HG03139 (cell line): ENCODE results near the gene ZNF428.
"Not testable (repeated sequence)": the region's sequence is repeated elsewhere in the genome, so short reads cannot be mapped to it uniquely, and the experiment has no call there.

Experiments
- ATAC-seq: cut with Tn5 transposase; IDR thresholded peaks from one replicate; pipeline ENCODE4 v1.9.1; 2021; ENCODE audit not compliant: unreplicated experiment

The ZNF428 gene

DNA sequence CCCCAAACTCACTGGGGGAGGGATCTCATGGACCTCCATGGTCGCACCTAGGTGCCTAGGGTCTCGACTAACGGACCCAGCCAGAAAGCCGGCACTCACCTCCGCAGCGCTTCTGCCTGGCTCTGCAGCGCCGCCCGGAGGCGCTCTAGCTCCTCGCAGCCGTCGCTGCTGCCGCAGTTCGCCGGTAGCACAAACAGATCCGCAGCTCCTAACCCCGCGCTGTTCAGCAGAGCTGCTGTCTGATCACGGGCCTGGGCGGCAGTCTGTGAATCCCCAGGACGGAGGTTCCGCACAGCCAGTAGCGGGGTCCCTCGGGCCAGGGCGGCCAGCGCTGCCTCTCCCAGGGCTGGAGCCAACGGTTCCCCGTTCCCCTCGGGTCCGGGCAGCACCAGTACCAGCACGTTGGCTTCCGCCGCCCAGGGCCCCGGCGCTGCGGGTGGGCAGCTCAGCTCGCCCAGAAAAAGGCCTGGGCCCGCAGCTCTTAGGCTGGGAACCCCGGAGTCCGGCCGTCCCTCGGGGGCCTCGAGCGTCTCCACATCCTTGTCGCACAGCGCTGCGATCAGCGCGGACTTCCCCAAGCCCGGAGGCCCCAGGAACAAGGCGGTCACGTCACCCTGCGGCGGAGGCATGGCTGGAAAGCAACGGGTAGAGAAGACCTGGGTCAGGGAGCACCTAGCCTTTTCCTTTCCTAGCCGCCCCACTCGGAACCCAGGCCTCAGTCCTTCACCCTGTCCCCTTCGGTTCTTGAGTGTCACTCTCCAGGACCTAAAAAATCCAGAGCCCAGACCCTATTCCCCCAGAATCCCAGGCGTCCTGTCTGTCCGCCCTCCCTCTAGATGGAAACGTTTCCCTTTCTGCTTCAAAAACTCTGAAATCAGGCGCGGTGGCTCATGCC is 24.5 kb downstream of the ZNF428 start:
- ATAC-seq, result no peak

DNA sequence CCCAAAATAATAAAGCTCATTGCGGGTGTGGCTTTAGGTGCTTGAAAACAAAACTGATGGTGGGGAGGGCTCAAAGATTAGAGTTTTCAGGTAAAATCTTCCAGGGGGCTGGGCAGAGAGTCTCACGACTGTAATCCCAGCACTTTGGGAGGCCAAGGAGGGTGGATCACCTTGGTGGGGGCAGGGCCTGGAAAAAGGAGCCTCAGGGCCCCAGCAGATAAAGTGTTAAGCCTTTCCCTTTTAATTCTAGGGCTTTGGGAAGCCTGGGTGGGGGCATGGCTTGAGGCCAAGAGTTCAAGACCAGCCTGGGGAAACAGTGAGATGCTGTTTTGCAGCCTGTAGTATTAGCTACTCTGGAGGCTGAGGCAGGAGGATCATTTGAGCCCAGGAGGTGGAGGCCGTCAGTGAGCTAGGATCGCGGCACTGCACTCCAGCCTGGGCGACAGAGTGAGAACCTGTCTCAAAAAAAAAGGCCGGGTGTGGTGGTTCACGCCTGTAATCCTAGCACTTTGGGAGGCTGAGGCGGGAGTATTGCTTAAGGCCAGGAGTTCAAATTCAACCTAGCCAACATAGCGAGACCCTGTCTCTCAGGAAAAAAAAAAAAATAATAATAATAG is 25.2 kb downstream of the ZNF428 start:
- no peak for ATAC-seq

DNA sequence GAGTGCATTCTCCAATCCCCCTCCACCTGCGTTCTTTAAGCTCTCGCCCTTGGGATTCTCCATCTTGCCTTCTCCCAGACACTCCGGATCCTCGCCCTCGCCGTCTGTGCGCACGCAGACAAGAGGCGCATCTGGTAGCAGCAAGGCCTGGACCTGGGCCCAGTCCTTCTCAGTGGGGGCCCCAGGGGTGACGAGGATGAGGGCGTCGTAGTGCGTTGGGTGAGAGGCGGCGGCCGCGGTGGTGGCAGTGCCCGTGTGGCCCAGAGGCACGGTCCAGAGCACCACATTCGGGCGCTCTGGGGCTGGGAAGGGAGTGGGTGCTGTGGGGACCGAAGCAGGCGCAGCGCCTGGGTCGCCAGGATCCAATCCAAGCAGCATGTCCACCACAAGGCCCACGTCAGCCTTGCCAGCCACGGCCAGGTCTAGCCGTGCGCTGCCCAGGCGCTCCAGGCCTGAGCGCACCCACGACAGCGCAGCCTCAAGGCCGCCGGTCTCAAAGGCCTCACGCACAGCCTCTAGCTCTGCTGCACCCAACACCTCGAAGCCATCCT is 26.6 kb downstream of the ZNF428 start:
- ATAC-seq, result no peak

DNA sequence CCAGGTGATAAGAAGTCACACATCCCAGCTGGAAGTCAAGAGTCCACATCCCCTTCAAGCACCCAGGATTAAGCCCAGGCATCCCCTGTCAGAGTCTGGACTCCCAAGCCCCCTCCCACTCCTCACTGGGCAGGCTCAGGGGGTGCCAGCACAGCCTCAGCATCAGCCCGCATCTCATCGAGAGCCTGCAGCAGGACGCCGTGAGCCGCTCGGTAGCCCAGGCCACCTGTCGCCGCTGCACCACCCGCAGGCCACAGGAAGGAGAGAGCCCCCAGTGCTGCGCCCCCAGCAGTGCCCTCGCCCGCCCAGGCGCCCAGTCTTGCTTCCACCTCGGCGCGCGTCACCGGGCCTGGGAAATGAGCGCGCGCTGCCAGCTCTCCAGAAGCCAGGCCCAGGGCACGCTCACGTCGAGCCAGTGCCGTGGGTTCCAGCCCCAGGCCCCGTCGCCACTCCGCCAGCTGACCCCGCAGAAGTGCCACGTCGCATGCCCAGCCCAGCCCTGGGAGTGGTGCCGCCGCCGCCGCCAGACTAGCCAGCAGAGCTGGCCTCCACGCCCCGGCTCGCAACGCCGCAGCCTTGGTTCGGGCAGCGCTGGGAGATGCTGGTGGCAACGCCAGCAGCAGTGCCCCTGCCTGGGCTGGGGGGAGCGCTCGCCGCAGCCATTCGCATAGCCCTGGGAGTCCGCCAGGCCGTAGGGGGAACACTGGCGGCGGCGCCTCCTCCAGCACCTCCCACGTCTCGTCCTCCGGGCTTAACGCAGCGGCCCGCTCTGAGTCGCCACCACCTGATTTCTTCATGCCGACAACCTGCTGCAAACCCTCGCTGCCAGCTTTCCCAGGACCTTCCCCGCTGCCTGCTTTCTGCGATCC is 27.3 kb downstream of the ZNF428 start:
- no peak for ATAC-seq

DNA sequence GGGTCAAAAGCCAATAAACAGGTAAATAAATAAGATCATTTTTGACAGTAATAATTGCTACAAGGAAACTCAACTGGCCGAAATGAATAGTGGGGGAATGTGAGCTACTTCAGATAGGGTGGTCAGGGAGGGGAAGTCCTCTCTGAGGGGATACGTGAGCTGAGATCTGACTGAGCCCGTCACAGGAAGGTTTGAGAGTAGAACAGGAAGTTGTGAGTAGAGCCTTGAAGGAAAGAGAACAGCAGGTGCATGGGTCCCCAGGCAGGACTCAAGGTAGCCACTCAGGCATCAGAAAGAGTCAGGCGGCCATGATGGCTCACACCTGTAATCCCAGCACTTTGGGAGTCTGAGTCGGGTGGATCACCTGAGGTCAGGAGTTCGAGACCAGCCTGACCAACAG is 29.8 kb downstream of the ZNF428 start:
- no peak for ATAC-seq

DNA sequence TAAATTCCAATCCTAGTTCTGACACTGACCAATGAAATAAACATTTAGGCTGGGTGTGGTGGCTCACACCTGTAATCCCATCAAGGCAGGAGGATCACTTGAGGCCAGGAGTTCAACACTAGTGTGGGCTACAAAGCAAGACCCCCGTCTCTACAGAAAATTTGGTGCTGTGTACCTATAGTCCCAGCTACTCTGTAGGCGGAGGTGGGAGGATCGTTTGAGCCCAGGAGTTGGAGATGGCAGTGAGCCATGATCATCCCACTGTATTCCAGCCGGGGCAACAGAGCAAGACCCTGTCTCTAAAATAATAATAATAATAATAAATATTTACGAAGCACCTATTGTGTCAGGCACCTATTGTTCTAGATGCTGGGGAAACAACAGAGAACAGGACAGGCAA is 30.2 kb downstream of the ZNF428 start:
- no peak for ATAC-seq

DNA sequence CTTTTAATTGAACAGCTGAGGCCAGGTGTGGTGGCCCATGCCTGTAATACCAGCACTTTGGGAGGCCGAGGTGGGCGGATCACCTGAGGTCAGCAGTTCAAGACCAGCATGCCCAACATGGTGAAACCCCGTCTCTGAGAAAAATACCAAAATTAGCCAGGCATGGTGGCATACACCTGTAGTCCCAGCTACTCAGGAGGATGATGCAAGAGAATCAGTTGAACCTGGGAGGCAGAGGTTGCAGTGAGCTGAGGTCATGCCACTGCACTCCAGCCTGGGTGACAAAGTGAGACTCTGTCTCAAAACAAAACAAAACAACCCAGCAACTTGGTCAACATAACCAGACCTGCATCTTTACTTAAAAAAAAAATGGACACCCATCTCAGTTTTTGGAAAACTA is 32.4 kb downstream of the ZNF428 start:
- not testable (repeated sequence) for ATAC-seq

DNA sequence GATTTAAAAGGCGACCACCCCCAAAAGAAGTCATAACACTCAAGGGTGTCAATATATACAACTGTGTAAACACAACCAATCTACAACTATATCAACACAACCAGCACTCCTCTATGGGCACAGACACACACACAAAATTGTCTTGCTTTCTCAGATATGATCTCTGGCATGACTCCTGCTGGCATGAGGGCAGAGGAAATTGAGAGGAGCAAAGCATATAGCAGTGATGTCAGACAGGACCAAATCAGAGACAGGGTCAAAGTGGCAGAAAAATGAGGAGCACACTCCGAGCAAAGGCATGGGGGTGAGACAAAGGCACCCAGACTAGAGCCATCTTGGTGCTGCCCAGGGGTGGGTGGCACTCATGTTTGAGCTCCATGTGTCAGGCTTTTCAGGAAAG is 33.1 kb downstream of the ZNF428 start:
- no peak for ATAC-seq

DNA sequence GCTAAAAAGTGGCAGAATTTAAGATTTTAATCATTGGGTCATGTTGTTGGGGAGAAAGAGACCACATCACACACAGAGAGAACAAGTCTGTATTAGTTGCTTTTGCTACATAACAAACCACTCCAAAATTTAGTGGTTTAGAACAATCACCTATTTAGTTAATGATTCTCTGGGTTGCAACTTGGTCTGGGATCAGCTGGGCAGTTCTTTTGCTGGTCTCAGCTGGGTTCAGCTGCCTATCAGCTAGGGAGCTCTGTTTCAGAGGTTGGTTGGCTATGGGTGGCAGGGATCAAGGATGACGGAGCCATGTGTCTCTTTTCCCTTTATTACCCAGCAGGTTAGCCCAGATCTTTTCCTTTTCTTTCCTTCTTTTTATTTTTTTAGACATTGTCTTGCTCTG is 34.9 kb downstream of the ZNF428 start:
- ATAC-seq, result no peak

DNA sequence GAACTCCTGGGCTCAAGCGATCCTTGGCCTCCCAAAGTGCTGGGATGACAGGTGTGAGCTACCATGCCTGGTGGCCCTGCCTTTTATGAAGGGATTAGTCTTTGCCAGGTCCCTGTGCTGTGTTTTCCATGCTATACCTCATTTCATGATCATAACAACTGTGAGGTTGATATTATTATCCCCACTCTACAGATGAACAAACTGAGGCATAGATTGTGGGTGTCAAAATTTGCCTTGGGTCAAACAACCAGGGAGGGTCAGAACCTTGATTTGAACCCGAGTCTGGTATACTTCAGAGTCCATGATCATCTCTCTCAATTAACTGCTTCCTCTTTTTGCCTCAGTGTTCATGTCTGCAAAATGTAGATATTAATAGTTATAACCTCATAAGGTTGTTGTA is 36.9 kb downstream of the ZNF428 start:
- no peak for ATAC-seq

DNA sequence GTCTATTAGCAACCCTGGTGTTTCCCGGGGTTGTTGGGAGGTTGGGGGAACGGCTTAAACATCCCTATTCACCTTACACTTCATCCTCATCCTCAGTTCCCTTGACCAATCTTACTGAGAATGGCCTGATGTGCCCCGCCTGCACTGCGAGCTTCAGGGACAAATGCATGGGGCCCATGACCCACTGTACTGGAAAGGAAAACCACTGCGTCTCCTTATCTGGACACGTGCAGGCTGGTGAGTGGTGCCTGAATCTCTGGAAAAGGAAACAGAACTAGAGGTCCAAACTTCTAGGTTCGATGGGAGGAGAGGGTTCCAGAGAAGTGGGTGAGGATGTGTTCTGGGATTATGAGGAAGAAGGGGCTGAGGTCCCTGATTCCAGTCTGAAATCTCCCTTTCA is 38.0 kb downstream of the ZNF428 start:
- ATAC-seq, result no peak

DNA sequence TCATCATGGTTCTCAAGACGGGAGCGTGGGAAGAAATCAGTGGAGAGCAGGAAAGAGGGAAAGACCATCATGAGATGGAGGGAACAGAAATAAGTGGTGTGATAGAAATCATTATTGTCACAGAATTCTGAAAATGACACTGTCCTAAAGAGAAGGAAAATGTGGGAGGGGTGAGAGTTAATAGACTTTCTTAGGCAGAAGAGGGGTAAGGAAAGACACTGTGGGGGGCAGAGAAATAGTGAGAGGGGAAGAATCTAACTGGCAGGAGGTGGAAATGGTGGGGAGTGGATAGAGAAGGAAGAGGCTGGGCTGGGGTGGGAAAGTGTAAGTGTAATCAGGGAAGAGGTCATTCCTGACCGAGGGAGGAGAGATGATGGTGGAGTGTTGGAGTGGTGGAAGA is 40.6 kb downstream of the ZNF428 start:
- ATAC-seq, result no peak

DNA sequence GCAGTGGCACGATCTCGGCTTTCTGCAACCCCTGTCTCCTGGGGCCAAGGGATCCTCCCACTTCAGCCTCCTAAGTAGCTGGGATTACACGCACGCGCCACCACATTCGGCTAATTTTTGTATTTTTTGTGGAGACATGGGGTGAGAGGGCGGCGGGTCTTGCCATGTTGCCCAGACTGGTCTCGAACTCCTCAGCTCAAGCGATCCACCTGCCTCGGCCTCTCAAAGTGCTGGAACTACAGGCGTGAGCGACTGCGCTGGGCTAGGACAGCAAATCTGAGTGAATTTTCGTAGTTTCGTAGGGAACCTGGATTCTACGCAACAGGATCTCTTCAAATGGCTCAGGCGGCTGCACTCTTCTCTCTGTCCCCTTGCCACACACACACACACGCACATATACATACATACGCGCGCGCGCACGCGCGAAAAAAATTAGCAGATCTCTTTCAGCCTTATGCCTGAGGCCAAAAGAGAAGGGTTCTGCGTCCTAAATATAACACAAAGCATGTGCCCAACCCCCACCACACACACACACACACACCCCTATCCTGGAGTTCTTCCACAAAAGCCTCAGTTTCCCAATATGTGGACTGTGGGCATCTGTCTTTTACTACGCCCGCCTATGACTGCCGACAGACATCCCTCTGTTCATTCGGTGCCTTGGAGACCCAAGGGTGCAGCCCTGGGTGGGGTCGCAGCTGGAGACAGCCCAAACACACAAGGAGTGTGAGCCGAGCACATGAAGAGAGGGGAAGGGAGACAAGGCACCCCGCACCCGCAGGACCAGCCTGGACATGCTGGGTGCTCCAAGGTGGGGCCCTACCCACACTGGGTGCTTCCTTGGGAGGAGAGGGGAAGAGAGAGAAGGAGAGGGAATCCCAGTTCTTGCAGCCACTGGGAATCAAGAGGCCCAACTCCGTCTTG is 43.2 kb downstream of the ZNF428 start:
- no peak for ATAC-seq

DNA sequence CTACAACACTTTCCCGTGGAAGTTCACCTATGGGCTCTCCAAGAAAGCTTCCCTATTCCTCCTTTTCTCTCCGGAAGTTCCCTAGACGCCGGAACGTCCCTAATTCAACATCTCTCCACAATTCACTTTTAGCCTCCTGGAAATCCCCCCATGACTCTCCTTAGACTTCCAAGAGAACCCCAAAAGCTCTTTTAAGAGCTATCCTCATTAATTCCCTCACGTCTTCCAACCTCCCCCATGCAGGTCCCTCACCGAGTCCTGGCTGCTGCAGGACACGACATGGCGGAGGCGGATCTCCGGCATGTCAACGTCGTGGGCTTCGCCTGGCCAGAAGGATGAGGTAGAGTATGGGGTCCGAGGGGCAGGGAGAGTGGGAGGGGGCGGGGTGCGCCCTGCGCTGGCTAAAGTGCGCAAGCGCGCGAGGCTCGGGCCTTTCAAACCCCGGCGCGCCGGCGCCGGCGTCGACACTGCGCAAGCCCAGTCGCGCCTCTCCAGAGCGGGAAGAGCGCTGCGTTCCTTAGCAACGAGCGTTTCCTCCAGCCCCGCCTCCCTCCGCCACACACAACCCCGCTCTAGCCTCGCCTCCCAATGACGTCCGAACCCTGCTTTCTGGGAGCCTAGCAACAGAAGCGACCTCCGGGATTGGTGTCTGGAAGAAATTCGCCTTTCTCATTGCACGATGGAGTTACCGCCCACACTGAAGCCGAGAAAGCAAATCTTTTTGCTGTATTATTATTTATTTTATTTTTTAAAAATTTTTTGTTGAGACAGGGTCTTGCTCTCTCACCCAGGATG is 44.1 kb downstream of the ZNF428 start, which contains the start of the genes PINLYP and XRCC1:
Gene PINLYP (plus strand): TSS at position 646 of the 795 bp plus-strand sequence. CDS start 1,391 bp downstream, outside the sequence.
Gene XRCC1 (minus strand): TSS at position 372 of the 795 bp plus-strand sequence. CDS start 69 bp downstream, at position 303.
- ATAC-seq, result peak; percentile 94

DNA sequence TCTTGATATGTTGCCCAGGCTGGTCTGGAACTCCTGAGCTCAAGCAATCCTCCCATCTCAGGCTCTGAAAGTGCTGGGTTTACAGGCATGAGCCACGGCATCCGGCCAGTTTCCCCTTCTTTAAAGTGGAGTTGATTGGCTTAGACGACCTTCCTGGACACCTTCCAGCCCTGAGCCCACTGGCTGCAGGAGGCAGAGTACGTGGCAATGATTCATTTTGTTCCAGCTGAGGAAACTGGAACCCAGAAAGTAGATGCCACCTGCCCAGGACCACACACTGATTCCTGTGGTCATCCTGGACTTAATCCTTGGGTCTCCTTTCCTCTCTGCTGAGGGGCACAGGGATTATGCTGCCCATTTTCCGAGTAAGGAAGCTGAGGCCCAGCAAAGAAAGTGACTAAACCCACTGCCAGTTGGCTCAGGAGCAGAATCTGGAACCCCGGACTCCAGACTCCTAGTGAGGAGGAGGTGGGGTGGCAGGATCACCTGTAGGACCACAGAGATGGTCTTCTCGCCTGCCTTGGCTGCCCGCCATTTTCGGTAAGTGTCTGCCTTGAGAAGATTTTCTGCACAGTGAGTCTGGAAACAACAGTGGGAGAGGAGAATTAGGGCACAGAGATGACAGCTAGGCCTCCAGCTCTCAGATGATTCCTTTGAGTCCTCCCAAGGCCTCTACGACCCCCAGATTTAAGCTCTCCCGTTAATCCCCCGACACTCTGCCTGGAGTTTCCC is 44.8 kb downstream of the ZNF428 start:
- ATAC-seq, result no peak

DNA sequence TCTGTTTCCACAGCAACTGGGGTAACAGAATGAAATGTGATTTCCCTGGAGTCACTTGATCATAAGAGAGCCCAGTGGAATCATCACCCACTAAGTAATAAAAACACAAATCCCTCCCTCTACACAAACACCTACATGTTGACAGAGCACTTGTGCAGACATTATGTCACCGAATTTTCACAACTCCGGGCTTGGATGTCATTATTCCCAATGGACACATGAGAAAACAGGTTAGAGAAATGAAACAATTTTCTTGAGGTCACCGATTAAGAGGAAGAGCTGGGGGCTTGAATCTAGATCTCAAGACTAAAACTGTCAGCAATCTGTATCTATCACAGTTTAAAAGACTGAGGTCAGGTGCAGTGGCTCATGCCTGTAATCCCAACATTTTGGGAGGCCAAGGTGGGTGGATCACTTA is 47.2 kb downstream of the ZNF428 start:
- no peak for ATAC-seq

DNA sequence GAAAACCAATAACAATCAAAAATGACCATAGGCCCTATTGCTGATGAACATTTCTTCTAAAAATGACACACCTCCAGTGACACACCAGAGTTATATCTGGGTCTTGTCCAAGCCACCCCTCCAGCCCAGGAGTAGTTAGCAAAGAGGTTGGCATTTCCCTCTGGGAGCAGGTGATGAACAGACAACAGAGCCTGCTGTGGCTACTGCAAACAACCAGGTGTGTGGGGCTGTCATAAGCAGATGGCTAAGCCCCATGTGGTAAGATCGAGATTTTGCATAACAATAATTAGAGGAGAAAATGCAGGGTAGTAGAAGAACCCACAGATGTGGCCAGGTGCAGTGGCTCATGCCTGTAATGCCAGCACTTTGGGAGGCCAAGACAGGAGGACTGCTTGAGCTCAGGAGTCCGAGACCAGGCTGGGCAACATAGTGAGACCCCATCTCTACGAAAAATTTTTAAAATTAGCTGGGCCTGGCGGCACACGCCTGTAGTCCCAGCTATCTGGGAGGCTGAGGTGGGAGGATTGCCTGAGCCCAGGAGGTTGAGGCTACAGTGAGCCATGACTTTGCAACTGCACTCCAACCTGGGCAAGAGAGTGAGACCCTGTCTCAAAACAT is 49.1 kb downstream of the ZNF428 start:
- ATAC-seq, result no peak

DNA sequence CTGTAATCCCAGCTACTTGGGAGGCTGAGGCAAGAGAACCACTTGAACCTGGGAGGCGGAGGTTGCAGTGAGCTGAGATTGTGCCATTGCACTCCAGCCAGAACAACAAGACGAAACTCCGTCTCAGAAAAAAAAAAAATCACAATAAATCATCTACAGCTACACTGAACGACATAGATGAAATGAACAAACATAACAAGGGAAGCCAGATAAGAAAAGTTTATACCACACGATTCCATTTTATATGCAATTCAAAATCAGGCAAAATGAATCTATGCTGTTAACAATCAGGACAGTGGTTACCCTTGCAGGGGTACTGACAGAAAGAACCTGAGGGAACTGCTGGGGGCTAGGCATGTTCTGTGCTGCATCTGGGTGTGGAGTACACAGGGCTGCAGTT is 49.8 kb downstream of the ZNF428 start:
- ATAC-seq, result no peak
